Stimulated activated CD8-positive, alpha-beta memory T cell treated with anti-CD3 and anti-CD28 coated beads, Interleukin-15, amount 100 ng/mL, for 48 hours (primary cell): ENCODE results near the gene MAGEC1.
"Not testable (repeated sequence)": the region's sequence is repeated elsewhere in the genome, so short reads cannot be mapped to it uniquely, and the experiment has no call there.

ENCODE experiments used
- DNase-seq, 2 donors: peaks; one replicate each; pipeline ENCODE4 v3.0.0-alpha.2; 2020; ENCODE audit warnings: low read depth in 2 of 2

MAGEC1 gene, protein sequence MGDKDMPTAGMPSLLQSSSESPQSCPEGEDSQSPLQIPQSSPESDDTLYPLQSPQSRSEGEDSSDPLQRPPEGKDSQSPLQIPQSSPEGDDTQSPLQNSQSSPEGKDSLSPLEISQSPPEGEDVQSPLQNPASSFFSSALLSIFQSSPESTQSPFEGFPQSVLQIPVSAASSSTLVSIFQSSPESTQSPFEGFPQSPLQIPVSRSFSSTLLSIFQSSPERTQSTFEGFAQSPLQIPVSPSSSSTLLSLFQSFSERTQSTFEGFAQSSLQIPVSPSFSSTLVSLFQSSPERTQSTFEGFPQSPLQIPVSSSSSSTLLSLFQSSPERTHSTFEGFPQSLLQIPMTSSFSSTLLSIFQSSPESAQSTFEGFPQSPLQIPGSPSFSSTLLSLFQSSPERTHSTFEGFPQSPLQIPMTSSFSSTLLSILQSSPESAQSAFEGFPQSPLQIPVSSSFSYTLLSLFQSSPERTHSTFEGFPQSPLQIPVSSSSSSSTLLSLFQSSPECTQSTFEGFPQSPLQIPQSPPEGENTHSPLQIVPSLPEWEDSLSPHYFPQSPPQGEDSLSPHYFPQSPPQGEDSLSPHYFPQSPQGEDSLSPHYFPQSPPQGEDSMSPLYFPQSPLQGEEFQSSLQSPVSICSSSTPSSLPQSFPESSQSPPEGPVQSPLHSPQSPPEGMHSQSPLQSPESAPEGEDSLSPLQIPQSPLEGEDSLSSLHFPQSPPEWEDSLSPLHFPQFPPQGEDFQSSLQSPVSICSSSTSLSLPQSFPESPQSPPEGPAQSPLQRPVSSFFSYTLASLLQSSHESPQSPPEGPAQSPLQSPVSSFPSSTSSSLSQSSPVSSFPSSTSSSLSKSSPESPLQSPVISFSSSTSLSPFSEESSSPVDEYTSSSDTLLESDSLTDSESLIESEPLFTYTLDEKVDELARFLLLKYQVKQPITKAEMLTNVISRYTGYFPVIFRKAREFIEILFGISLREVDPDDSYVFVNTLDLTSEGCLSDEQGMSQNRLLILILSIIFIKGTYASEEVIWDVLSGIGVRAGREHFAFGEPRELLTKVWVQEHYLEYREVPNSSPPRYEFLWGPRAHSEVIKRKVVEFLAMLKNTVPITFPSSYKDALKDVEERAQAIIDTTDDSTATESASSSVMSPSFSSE

GRCh38 chrX:141903400-141904155, at the start of gene MAGEC1:
MAGEC1 (plus strand) TSS chrX:141903894; CDS start chrX:141905073, 1,179 bp downstream.
- DNase-seq, result no peak

DNA sequence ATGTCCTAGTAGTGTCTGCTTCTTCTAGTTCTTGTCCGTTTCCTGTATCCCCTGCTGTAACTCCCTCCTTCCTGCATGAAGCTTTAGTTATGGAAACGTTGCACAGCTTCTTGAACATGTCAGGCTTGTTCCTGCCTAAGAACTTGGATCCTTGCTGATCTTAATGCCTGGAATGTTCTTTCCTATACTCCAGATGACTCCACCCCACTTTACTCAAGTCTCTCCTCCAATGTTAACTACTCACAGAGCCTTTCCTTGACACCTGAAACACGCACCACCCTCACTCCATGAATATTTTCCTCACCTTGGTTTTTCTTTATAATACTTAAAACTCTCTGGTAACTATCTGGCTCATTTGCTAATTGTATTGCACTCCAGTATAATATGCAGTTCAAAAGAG, 46.2 kb upstream of the MAGEC1 start:
- no peak for DNase-seq

- DNase-seq, result no peak
Measured at GRCh38 chrX:141879616-141880015, 24.1 kb upstream of the MAGEC1 start.

DNA sequence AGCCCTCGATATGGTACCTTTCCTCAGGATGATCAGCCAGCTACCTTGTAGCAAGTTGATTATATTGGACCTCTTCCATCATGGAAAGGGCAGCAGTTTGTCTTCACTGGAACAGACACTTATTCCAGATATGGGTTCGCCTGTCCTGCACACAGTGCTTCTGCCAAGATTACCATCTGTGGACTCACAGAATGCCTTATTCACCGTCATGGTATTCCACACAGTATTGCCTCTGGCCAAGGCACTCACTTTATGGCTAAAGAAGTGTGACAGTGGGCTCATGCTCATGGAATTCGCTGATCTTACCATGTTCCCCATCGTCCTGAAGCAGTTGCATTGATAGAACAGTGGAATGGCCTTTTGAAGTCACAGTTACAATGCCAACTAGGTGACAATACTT, 14.9 kb upstream of the MAGEC1 start:
- DNase-seq, result not testable (repeated sequence)

GRCh38 chrX:141894733-141895132, 9.0 kb upstream of the MAGEC1 start:
- DNase-seq, result no peak

DNA sequence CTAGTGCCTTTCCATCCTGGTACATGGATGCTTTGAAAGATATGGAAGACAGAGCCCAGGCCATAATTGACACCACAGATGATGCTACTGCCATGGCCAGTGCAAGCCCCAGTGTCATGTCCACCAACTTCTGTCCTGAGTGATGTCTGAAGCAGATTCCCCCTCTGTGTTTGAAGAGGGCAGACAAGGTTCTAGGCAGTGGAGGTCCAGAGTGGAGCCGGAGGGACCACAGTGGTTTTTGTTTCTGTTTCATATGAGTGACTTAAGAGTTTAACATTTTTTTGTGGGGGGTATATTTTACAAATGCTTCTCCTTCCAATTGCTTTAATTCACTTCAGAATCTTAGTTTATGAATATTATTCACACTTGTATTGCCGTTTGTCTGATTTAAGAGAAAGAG, 6.0 kb upstream of the MAGEC1 start:
- no peak for DNase-seq

DNA sequence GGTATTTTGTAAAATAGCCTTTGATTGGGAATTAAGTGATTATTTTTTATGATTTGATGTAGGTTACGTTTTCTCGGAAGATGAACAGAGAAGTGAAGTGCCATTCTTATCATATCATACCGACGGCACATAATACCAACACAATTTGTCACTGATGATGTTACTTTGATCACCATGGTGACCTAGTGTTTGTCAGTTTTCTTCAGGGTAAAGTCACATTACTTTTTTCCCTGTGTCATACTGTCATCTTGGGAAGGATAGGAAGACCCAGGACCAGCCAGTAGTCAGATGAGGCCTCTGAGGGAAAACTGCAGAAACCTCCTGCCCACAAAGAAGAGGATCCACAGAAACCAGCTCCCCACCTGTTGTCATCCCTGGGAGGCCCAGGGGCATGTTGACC, 1.3 kb upstream of the MAGEC1 start:
- DNase-seq, result no peak

DNA sequence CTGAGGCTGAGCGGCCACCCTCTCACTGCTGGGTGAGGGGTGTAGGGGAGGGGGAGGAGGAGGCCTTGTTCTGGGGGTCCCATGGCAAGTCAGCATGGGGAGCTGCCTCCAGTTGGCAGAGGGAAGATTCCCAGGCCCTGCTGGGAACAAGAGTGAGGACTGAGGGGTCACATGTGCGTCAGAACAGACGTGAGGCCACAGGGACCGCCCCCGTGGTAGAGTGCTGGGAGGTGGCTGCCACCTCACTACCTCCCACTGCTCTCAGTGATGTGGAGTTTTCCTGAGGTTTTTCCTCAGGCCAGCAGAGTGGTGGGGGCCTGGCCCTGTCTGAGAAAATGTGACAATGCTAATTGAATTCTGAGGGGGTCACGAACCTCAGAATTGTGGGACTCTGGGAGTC, 568 bp downstream of the MAGEC1 start:
- DNase-seq, result no peak

DNA sequence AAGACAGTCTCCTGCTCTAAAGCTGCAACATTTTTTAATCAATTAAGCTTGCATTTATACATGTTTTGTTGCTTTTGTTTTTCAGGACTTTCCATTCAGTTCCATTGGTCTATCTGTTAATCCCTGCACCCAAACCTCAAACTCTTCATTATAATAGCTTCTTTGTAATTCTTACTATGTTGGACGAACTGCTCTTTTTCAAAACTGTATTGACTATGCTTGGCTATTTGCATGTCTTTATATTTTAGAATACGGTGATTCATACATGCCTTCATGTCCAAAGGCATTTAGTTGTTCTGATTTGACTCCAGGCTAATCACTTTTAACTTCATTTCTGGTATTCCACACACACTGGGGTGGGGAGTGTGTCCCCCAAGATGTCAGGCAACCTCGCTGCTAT, 14.1 kb downstream of the MAGEC1 start:
- no peak for DNase-seq

DNA sequence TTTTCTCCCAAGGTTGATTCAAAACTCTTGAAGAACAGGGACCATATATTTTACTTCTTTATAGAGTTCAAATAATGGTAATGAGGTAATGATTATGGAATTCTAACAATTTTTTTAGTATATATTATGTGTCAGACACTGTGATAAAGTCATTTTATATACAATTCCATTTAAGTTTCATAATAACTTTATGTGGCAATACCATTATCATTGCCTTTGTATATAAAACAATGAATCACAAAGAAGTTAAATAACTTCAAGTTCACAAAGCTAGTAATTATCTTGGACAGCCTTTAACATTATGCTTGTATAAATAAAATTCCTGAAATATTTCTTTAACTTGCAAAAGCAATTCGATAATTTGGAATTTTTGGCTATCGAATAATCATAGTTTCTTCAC, 20.6 kb downstream of the MAGEC1 start:
- DNase-seq, result no peak

GRCh38 chrX:141928432-141928831, 24.7 kb downstream of the MAGEC1 start:
- no peak for DNase-seq

DNA sequence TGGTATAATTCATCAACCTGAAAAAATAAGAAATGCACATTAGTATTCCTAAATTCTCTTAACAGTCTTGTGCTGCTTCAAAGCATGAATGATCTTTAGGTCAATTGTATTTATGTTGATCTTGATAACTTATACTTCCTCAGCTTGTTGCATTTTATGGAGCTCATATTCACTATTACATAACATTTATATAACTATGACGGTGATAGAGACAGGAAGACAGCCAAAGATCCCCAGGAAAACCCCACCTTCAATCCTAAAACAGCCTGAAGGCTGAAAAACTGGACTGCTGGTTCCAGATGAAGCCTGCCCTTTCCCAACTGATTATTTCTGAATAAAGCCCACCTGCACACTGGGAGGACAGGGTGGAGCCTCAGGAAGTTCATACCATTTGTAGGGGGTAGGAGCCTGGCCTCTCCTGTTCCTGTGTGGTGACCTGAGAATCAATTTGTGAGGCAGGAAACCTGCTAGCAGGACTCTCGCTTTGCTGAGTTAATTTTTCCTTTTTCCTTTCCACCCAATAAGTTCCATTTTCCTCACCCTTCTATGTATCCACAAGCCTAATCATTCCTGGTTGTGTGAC, 30.5 kb downstream of the MAGEC1 start:
- DNase-seq, result no peak

- DNase-seq, result no peak
Measured at GRCh38 chrX:141935645-141936044, 32.0 kb downstream of the MAGEC1 start.

DNA sequence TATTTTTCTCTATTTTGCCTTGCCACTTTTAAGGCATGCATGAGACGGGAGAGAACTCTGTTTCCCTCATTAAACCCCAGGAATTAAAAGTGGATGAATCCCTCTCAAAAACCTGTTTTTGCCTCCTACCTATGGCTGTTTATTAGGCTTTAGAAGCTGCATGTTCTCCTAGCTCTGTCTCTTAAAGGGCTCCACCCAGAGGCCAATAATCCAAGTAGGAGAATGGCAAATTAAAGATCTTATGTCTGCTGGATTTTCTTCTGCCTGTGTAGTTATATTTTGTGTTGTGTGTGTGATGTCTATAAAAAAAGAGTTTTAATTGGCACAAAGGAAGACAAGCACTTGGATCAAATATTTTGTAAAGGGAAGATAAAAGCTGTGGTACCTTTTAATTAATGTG, 32.4 kb downstream of the MAGEC1 start:
- DNase-seq, result no peak

- no peak for DNase-seq
Measured at GRCh38 chrX:141941234-141941633, 37.5 kb downstream of the MAGEC1 start.

DNA sequence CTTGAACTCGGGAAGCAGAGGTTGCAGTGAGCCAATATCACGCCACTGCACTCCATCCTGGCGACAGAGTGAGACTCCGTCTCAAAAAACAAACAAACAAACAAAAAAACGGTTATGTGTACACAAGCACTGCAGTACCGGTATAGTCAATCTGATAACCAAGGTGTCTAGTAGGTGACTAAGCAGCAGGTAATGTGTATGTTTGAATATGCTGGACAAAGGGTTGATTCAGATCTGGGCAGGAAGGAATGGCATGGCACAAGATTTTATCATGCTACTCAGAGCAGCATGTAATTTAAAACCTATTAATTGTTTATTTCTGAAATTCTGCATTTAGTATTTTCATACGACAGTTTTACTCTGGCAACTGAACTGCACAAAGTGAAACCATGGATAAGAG, 41.7 kb downstream of the MAGEC1 start:
- no peak for DNase-seq

DNA sequence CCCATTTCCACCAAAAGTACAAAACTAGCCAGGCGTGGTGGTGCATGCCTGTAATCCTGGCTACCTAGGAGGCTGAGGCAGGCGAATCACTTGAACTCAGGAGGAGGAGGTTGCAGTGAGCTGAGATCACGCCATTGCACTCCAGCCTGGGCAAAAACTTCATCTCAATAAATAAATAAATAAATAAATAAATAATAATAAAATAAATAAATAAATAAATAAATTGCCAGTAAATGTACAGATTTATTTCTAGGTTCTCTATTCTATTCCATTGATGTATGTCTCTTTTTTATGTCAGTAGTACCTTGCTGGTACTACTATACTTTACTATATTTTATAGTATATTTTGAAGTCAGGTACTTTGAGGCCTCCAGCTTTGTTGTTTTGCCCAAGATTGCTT, 43.7 kb downstream of the MAGEC1 start:
- DNase-seq, result no peak

- no peak for DNase-seq
Measured at GRCh38 chrX:141952603-141953002, 48.9 kb downstream of the MAGEC1 start.

DNA sequence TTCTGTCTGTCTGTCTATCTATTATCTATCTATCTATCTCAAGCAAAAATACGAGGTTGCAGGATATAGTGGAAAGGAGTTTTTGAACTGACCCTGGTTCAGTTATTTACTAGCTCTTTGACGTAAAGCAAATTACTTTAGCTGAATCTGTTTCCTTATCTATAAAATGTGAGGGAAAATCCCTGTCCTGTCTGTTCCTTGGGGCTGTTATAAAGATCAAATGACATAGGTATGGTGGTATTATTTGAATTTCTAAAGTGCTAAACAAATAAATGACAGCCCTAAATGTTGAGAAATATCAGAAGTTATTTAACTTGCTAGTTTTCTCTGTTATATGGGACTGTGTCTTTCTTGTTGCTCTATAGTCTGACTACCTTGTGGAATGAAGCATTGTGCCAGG, 55.0 kb downstream of the MAGEC1 start:
- DNase-seq, result no peak
